Astrocyte of the cerebellum (primary cell): ENCODE data around the gene NMD3.

Source experiments
- DNase-seq: peaks from one replicate; pipeline ENCODE4 v3.0.0-alpha.2; 2011; ENCODE audit warnings: low read depth
- H3K4me3 ChIP-seq: 2 replicates; pipeline ENCODE4 v1.5.1; 2011; ENCODE audit warnings: mild to moderate bottlenecking, low read depth, low read length, moderate library complexity
- in situ Hi-C: cut with HindIII; loops from 2 replicates; pipeline ENCODE4 v1.10.0; 2017; ENCODE audit warnings: low sequenced_read_pairs
- TF ChIP-seq, protein P1 (sequence below): IDR thresholded peaks from 2 replicates; pipeline ENCODE4 v1.5.1; 2012; ENCODE audit warnings: low read length, low read depth, moderate library complexity, mild to moderate bottlenecking; ENCODE audit errors: missing control alignments

NMD3 gene

DNA sequence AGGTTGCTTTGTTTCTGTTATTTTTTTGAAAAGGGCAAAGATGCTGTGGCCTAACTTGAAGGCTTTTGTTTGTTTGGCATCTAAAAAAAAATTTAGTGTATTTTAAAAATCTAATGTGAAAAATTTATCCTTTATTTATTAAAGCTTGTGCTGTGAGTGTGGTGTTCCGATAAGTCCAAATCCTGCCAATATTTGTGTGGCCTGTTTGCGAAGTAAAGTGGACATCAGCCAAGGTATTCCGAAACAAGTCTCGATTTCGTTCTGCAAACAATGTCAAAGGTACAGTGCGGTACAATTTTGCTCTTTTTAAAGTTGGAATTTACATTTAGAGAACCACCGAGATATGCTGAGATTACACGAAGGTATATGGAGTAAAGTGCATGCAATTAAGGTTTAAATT is 3.7 kb downstream of the NMD3 start:
- TF ChIP-seq, protein P1, sequence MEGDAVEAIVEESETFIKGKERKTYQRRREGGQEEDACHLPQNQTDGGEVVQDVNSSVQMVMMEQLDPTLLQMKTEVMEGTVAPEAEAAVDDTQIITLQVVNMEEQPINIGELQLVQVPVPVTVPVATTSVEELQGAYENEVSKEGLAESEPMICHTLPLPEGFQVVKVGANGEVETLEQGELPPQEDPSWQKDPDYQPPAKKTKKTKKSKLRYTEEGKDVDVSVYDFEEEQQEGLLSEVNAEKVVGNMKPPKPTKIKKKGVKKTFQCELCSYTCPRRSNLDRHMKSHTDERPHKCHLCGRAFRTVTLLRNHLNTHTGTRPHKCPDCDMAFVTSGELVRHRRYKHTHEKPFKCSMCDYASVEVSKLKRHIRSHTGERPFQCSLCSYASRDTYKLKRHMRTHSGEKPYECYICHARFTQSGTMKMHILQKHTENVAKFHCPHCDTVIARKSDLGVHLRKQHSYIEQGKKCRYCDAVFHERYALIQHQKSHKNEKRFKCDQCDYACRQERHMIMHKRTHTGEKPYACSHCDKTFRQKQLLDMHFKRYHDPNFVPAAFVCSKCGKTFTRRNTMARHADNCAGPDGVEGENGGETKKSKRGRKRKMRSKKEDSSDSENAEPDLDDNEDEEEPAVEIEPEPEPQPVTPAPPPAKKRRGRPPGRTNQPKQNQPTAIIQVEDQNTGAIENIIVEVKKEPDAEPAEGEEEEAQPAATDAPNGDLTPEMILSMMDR = no peak
- H3K4me3 ChIP-seq = no peak overlapping the region
- DNase-seq = no peak
- in situ Hi-C loops = no loop called here

DNA sequence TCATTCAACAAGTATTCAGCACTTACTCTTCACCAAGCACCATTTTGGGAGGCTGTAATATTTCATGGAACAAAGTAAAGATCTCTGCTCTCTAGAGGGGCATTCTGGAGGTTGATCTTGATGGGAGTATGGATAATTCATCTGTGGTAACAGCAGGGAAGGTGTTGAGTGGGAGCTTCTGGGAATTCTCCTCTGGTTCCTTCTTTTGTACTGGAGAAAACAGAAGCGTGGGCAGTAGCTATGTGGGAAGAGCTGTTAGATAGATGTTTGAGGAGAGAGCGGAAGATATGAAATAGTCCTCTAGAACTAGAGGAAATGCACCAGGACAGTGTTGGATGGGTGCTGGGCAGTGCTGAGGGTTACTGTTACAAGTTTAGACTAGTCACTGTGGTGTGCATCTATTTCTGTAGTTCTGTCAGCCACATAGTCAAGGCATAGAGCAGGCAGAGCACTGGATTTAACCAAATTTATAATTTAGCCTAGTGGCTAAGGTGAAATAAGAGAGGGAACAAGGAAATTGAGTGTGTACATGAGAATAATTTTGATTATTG is 9.6 kb downstream of the NMD3 start:
- TF ChIP-seq, protein P1 = no peak
- in situ Hi-C loops = no loop called here
- DNase-seq = no peak
- H3K4me3 ChIP-seq = no peak overlapping the region

DNA sequence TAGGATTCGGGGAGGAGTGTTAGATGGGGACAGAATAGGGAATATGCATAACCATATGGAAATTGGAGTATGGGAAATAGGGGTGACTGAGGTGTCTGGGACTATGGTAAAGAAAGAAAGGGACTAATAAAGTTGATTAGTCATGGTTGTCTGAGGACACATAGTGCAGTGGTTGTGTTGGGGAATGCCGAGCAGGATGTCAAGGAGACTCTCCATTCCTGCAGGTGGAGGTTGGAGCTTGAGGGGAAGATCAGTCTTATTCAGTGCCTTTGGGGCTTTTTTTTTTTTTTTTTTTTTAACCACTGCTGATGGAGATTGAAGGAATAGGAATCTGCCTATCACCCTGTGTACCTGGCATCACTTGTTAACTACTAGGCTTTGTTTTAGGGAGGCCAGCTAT is 10.8 kb downstream of the NMD3 start:
- in situ Hi-C loops = no loop called here
- TF ChIP-seq, protein P1 = no peak
- DNase-seq = no peak
- no peak overlapping the region for H3K4me3 ChIP-seq

DNA sequence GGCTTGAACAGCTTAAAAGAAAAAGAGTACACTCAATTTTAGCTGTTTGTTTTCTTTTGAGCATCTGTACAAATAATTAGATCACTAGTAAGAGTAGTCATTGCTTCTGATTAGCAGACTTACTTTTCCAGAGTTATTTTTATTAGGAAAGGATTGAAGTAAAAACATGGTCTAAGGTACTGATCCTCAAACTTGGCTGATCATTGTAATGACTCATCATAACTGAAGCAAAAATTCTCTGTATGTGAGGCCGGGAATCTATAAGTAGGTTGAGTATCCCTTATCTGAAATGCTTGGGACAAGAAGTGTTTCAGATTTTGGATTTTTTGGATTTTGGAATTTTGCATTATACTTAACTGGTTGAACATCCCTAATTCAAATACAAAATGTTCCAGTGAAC is 12.4 kb downstream of the NMD3 start:
- in situ Hi-C loops = no loop called here
- no peak overlapping the region for H3K4me3 ChIP-seq

DNA sequence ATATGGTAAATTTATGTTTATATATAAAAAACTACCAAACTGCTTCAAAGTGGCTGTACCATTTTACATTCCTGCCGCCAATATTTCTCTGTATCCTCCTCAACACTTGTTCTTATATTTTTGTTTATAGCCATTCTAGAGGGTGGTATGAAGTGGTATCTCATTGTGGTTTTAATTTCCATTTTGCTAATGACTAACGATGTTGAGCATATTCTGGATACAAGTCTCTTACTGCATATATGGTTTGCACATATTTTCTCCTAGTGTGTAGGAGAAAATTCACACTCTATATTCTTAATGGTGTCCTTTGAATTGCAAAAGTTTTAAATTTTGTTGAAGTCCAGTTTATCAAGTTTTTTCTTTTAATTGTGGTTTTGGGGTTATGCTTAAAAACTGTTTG is 15.1 kb downstream of the NMD3 start:
- TF ChIP-seq, protein P1 = no peak
- no peak overlapping the region for H3K4me3 ChIP-seq
- DNase-seq = no peak
- in situ Hi-C loops = no loop called here

More for the DNA sequence above, 12.4 kb downstream of the NMD3 start:
- TF ChIP-seq, protein P1 = no peak
- no peak for DNase-seq

DNA sequence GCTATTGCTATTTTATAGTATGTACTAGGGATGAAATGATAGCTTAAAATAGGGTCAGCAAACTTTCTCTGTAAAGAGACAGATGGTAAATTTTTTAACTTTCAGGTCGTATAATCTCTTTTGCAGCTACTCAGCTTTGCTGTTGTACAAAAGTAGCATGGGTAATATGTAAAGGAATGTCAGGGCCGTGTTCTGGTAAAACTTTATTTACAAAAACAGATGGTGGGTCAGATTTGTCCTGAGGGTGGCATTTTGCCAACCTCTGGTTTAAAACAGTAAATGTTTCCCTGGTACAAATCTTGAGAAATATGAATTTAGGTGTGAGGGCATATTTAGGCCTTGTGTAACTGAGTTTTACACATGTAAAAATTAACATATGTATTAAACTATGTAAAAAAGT is 18.6 kb downstream of the NMD3 start:
- no peak for DNase-seq
- TF ChIP-seq, protein P1 = no peak
- in situ Hi-C loops = no loop called here
- no peak overlapping the region for H3K4me3 ChIP-seq

DNA sequence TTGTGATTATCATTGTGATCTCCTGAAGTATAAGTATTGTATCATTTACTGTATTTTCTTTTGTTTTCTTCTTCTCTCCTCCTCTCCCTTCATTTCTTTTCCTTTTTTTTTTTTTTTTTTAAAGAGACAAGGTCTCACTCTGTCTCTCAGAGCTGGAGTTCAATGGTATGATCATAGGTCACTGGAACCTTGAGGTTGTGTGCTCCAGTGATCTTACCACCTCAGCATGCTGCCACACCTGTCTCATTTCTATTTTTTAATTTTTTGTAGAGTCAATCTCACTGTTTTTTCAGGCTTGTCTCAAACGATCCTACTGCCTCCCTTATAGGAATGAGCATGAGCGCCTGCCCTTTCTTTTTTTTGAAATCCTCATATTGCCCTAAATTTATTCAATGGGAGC is 23.4 kb downstream of the NMD3 start:
- no peak overlapping the region for H3K4me3 ChIP-seq
- no peak for DNase-seq
- TF ChIP-seq, protein P1 = no peak
- in situ Hi-C loops = no loop called here
